IPS-NIHi7 (cell line): ENCODE measurements around the gene CACNB4.

Experiments
- DNase-seq: peaks from one replicate; pipeline ENCODE4 v3.0.0; 2012; ENCODE audit warnings: mixed read lengths; ENCODE audit errors: extremely low spot score

CACNB4 gene

GRCh38 chr2:151975460-151976414, 123.1 kb downstream of the CACNB4 start:
- DNase-seq, result no peak

DNA sequence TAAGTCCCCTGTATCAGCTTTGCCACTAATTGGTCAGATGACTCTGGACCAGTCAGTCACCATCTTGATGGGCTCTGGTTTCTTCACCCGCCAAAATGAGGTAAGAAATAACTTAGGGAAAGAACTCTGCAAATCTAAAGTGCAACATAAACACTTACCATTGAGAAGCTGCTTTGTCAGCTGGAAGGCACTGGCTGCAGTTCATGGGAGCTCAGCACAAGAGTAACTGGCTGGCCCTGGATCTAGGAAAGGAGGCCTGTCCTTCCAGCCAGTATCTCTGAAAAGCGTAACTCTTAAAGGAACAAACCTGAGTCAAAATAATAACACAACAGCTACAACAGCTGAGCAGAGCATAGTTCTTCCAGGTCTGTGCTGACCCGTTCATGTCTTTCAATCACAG, 123.9 kb downstream of the CACNB4 start:
- no peak for DNase-seq

DNA sequence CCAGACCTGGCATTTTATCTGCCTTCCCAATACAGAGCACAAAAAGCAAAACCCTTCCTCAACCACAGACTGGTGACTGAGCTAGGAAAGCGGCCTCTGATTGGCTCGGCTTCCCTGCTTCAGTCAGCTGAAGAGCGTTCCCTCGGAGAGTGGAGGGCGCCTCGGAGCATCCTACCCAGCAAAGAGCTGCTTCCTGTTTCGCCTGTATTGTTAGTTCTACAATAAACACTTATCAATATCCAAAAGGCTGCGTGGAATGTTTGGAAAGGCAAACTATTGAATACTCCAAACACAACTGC, 125.0 kb downstream of the CACNB4 start:
- peak; percentile 75 for DNase-seq

DNA sequence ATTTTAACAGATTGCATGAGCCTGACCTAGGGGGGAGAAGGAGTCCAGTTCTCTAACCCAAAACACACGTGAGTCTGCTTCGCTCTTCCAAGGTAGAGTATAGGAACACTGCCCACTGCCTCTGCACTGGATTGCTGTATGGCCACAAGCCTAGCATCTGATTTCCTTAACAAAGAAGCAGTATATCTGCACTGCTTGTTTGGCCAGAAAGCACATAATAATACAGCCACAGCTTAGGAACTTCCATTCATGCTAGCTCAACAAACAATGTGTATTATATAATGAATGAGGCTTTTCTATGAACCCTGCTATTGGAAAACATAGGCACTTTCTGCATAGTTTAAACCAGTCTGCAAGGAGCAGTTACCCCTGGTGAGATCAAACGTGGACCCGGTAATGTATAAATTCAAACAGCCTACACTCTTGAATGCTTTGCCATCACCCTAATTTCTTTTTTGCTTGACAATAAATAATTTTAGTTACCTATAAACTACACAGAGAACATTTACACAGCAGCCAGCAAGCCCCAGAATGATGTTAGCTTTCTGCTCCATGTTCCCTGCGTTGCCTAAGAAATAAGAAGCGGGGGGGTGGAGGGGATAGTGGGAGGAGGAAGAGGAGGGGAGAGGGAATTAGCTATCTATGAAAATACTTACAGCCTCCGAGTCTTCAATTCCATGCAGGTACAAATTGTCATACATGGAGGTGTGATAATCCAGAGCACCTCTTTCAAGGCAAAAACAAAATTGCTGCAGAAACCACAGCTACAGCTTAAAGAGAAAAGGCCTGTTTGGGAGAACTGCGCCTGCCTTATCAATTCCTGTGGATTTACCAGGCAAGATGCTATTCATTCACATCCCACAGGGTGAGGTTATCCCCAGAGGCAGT, 125.6 kb downstream of the CACNB4 start:
- no peak for DNase-seq

DNA sequence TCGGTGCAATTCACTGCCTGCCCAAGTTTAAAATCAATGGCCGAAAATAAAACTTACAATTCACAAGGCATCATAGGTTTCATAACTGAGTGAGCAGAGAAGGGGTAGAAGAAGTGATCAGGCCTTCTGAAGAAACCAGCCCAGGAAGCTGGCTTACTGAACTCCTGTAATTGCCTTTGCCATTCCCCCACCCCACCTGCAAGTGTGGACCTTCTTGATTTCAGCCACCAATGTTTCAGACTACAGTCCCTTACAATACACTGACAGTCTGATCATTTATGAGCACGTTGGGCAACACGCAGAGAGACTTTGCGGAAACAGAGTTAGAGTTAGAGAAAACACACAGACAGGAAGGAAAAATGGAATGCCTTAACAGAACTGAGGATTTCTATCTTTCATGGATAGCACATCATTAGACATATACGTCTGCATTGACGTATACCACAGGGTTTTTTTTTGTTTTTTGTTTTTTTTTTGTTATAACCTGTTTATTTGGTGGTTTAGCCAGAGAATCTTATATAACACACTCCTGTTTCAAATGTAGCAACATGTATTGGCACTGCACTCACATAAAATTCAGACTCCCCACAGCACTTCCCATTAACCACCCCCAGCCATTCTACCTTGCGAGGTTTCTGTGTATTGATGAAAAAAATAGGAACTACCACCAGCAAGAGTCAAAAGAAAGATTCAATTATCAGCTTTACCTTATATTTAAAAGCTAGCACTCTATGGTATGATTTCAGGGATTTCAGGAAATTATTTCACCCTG, 126.4 kb downstream of the CACNB4 start:
- no peak for DNase-seq

DNA sequence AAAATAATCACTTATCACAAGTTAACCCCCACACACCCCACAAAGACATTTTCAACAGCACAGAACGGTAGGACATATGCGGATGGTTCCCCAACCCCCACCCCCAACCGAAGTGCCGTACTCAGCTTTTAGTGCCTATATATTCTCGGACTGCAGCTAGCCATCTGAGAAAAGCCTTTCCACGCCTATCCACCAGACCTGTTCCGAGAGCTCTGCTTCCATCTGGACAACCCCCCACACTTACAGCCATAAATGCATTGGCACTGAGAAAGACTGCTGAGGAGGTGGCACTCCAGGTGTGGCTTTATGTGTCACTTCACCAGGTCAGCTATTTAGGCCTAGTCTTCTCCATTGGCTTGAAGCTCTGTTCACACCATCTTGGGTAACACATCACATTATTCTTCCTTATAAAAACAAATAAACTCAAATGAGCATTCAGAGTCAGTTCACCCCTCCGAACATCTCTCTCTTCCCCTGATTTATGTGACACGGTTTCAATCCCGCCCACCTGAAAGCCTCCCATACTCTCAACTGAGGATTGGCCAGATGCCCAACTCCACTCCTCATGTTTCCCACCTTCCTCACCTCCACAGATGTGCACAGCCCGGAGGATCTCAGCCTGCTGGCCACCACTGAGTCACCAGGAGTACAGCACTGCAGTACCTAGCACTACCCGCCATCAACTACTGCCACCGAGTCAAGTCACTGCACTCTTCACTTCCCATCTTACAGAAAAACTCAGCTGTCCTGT, 127.4 kb downstream of the CACNB4 start:
- DNase-seq, result no peak

GRCh38 chr2:151968770-151969470, 129.9 kb downstream of the CACNB4 start:
- no peak for DNase-seq

DNA sequence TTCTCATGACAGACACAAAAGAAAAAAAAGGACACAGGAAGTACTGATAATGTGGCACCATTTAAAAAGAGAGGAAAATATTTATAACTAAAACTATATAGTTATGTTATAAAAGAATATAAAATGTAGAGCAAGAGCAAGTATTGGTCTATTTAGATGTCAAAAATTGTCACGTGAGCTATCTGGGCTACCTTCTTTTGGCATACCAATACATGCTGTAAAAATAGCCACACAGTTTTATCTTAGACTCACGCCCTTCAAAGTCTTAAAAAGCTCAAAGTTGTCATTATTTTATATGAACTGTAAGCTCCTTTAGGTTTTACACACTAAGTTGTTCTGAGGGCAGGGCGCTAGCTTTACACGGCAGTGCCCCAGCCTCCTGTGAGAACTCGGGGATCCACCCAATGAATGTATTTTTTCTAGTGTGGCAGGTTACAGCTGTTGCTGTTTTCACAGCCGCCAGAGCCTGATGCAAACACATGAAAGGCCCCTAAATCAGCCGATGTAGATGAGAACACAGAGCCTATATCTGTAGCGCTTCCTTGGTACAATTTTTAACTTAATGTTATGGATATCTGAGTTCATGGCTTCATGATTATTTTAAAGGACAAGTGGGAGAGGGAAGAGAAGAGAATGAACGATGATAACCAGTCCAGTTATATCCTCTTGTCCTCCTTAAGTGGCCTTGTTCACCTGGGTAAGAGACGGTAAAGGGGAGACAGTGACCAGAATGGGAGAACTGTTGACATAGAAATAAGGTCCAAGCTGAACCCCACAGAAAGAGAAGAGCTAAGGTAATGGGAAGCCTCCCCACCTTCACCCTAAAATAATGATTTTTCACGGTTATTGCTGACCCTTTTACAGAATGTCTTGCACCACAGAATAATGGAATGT, 130.8 kb downstream of the CACNB4 start:
- DNase-seq, result no peak

- no peak for DNase-seq
Measured at GRCh38 chr2:151965884-151966283, 133.0 kb downstream of the CACNB4 start.

- no peak for DNase-seq
Measured at GRCh38 chr2:151961558-151961957, 137.3 kb downstream of the CACNB4 start.

- DNase-seq, result no peak
Measured at GRCh38 chr2:151959238-151959637, 139.6 kb downstream of the CACNB4 start.

GRCh38 chr2:151953467-151953866, 145.4 kb downstream of the CACNB4 start:
- DNase-seq, result no peak

- DNase-seq, result no peak
Measured at GRCh38 chr2:151952691-151953456, 146.0 kb downstream of the CACNB4 start.

DNA sequence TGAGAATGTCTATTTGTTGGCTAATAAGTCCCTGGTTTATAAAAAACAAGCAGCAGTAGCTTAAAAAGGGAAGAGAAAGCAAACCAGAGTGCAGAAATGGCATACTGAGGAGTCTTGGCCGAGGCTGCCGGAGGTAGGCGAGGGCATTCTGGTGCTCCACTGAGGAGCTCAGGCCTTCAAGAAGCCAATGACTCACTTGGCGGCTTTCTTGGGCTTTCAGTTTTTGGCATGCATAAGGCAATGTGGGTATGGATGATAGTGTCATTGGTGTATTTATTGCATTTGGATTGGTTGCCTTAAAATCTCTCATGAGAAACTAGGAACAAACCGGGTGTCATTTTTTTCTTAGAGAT, 151.1 kb downstream of the CACNB4 start:
- DNase-seq, result no peak

DNA sequence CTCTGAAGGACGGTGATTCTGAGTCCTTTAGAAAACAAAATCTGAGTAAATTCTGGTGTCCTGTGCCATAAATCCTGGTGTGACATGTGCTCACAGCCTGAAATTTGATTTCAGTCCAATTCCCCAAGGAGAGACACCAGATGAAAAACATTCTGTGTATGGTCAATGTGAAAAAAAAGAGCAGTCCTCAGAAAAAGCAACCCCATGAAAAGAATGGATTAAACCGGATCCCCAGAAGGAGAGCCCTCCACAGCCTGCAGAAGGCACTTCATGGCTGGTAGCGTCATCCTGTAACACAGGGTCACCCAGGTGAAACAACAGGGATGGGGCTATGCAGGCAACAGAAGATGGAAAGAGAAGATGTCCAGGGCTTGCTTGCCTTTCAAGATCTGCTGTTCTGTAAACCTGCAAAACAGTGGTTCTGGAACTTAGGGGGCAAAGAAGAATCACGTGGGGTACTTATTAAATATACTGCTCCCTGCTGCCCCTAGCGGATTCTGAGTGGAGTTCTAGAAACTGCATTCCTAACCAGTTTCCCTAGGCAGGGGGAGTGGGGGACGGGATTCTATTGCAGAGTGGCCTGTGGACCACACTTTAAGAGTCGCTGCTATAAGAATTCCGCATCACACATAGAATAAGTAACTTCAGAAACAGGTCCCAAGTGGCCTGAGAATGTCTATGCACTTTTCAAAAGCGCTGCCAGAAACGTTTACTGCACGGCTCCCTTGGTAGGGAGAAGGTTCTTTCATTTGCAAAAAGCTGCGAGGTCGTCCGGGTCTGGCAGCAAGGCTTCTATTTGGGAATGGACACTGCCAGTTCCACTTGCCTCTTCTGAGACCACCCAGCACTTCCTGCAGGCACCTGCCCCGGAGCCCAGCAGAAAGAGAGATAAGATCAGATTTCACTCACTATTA, 151.7 kb downstream of the CACNB4 start:
- DNase-seq, result peak; percentile 85

DNA sequence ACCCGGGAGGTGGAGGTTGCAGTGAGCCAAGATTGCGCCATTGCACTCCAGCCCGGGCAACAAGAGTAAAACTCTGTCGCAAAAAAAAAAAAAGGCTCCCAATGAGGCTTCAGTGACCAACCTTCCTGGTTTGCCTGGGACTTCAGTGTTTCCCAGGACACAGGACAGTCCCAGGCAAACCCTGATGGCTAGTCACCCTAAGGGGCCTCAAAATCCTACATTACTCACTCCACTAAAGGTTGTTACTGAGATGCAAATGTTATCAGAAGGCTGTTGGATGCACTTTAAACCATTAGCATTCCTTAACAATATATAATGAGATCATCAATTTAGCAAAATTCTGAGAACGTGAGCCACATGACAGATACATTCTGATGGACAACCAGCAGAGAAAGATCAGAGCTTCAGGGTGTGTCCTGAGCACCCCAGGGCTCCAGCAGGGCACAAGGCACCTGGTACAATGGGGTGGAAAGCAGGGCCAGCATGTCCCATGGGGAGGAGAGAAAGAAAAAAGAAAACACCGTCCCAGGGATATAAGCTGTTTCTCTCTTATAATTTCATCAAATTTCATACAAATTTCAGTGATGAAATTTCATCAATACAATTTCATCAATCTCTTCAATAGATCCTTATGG, 152.5 kb downstream of the CACNB4 start:
- DNase-seq, result no peak

DNA sequence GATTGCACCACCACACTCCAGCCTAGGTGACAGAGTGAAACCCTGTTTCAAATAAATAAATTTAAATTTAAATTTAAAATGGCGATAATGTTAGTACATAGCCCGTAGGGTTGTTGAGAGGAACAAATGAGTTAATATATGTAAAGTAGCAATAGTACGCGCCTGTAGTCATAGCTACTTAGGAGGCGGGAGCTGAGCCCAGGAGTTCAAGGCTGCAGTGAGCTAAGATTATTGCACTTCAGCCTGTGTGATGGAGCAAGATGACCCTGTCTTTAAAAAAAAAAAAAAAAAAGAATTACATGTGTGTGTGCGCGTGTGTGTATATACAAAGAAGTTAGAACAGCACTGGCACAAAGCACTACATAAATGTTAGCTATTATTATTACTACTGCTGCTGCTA, 153.2 kb downstream of the CACNB4 start:
- no peak for DNase-seq
